ENCODE data around the gene SF3B6. TPM values are rescaled to one million over a fixed set of nuclear protein-coding genes. Genes with fewer than 3 reads are reported as not detected.

Gene SF3B6
- 121 and 136 TPM in 2 replicates for total RNA-seq

GRCh38 chr2:24075915-24076848, at the start of gene SF3B6:
SF3B6 (minus strand) TSS chr2:24076326; CDS start chr2:24076229, 97 bp downstream.

GRCh38 chr2:24123195-24123921, 47.2 kb upstream of the SF3B6 start, which contains the start of the genes FAM228B and PFN4:
FAM228B (plus strand) TSS chr2:24123469; CDS start chr2:24124362, 893 bp downstream.
PFN4 (minus strand) TSS chr2:24123334; CDS start chr2:24122535, 799 bp downstream.

GRCh38 chr2:24084386-24085199, 8.5 kb upstream of the SF3B6 start, which contains the start of gene TP53I3:
TP53I3 (minus strand) TSS chr2:24084834; CDS start chr2:24084326, 508 bp downstream.

DNA sequence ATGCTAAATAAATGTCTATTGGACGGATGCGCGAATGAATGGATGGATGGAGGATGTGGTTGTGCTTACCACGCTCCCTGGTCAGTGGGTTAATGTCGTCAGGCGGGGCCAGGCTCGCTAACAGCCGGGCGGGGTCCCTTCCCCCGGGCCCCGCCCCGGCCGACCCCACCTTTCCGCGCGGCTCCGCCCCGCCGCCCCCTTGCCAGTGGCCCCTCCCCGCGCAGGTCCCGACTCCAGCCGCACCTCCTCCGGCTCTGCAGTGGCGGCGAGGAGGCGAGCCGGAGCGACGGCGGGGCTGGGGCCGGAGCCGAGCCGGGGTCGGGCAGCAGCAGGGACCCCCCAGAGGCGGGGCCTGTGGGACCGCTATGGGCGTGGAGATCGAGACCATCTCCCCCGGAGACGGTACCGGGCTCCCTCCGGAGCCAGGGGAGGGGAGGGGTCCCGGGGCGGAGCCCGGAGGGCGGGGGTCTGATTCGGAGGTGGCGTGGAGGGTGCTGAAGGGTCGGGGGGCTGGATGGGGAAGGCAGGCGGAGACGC, 26.6 kb downstream of the SF3B6 start, which contains the start of gene FKBP1B:
Gene FKBP1B (plus strand): TSS at position 257 of the 537 bp plus-strand sequence. CDS start 109 bp downstream, at position 366.

GRCh38 chr2:24046930-24047702, 29.0 kb downstream of the SF3B6 start, which contains the start of gene WDCP:
WDCP (minus strand) TSS chr2:24047391; CDS start chr2:24039494, 7,897 bp downstream.

Other genes with a start within 250 kb of the SF3B6 start
- 3.2 and 5.3 TPM in 2 replicates for gene ATAD2B, start 149.2 kb downstream of the SF3B6 start, total RNA-seq
- gene UBXN2A, start 135.9 kb downstream of the SF3B6 start, total RNA-seq, result 10.1 and 11.5 TPM in 2 replicates
- 0.32 TPM in 1 of 2 replicates, not detected in the other for gene MFSD2B, start 66.2 kb downstream of the SF3B6 start, total RNA-seq
- gene WDCP, start 28.9 kb downstream of the SF3B6 start, total RNA-seq, result 6.1 and 9.6 TPM in 2 replicates
- gene FKBP1B, start 26.6 kb downstream of the SF3B6 start, total RNA-seq, result 19.3 and 21.5 TPM in 2 replicates
- 39.7 and 55.1 TPM in 2 replicates for gene TP53I3, start 8.5 kb upstream of the SF3B6 start, total RNA-seq
- gene PFN4, start 47.0 kb upstream of the SF3B6 start, total RNA-seq, result not detected in 2 replicates
- gene FAM228B, start 47.1 kb upstream of the SF3B6 start, total RNA-seq, result 1.3 and 2.3 TPM in 2 replicates
- gene FAM228A, start 98.7 kb upstream of the SF3B6 start, total RNA-seq, result 1.1 TPM in 1 of 2 replicates, not detected in the other